ENCODE measurements around the gene EEF1B2.
"Not testable (repeated sequence)": the region's sequence is repeated elsewhere in the genome, so short reads cannot be mapped to it uniquely, and the experiment has no call there.

EEF1B2 gene

GRCh38 chr2:206159346-206160124 is at the start of gene EEF1B2, which contains the start of gene NDUFS1:
EEF1B2 (plus strand) TSS chr2:206159895; CDS start chr2:206159980, 85 bp downstream.
NDUFS1 (minus strand) TSS chr2:206159444; CDS start chr2:206153678, 5,766 bp downstream.
- DNase-seq (ENCODE audit: low read depth in 3 of 3), result peak; percentile 92 to 96 (median 92)

- DNase-seq (ENCODE audit: low read depth in 3 of 3), result no peak
These were observed 47.6 kb upstream of the EEF1B2 start for GRCh38 chr2:206112108-206112507.

GRCh38 chr2:206112846-206113547 is 46.7 kb upstream of the EEF1B2 start:
- no peak for DNase-seq (ENCODE audit: low read depth in 3 of 3)

GRCh38 chr2:206115026-206115578 is 44.6 kb upstream of the EEF1B2 start:
- no peak for DNase-seq (ENCODE audit: low read depth in 3 of 3)

- DNase-seq (ENCODE audit: low read depth in 3 of 3), result no peak
These were observed 43.4 kb upstream of the EEF1B2 start for GRCh38 chr2:206116278-206116677.

GRCh38 chr2:206122569-206122968 is 37.1 kb upstream of the EEF1B2 start:
- DNase-seq (ENCODE audit: low read depth in 3 of 3), result not testable (repeated sequence)

- no peak for DNase-seq (ENCODE audit: low read depth in 3 of 3)
These were observed 33.8 kb upstream of the EEF1B2 start for GRCh38 chr2:206125901-206126300.

- no peak for DNase-seq (ENCODE audit: low read depth in 3 of 3)
These were observed 32.0 kb upstream of the EEF1B2 start for GRCh38 chr2:206127656-206128055.

GRCh38 chr2:206143451-206143850 is 16.2 kb upstream of the EEF1B2 start:
- no peak for DNase-seq (ENCODE audit: low read depth in 3 of 3)

- no peak for DNase-seq (ENCODE audit: low read depth in 3 of 3)
These were observed 15.3 kb upstream of the EEF1B2 start for GRCh38 chr2:206144383-206144782.

GRCh38 chr2:206145665-206146064 is 14.0 kb upstream of the EEF1B2 start:
- DNase-seq (ENCODE audit: low read depth in 3 of 3), result no peak

- DNase-seq (ENCODE audit: low read depth in 3 of 3), result no peak
These were observed 10.4 kb upstream of the EEF1B2 start for GRCh38 chr2:206149330-206149729.

GRCh38 chr2:206150168-206150567 is 9.5 kb upstream of the EEF1B2 start:
- DNase-seq (ENCODE audit: low read depth in 3 of 3), result no peak

GRCh38 chr2:206150631-206151030 is 9.1 kb upstream of the EEF1B2 start:
- no peak for DNase-seq (ENCODE audit: low read depth in 3 of 3)

- DNase-seq (ENCODE audit: low read depth in 3 of 3), result no peak
These were observed 5.5 kb upstream of the EEF1B2 start for GRCh38 chr2:206154197-206154596.

- DNase-seq (ENCODE audit: low read depth in 3 of 3), result not testable (repeated sequence)
These were observed 2.7 kb upstream of the EEF1B2 start for GRCh38 chr2:206157014-206157413.

GRCh38 chr2:206158563-206159345 is 941 bp upstream of the EEF1B2 start:
- no peak for DNase-seq (ENCODE audit: low read depth in 3 of 3)

- DNase-seq (ENCODE audit: low read depth in 3 of 3), result peak in 1 of 3 donors; percentile 55
These were observed 571 bp downstream of the EEF1B2 start for GRCh38 chr2:206160125-206160806.

GRCh38 chr2:206160807-206161179 is 1.1 kb downstream of the EEF1B2 start:
- no peak for DNase-seq (ENCODE audit: low read depth in 3 of 3)

- DNase-seq (ENCODE audit: low read depth in 3 of 3), result not testable (repeated sequence)
These were observed 2.7 kb downstream of the EEF1B2 start for GRCh38 chr2:206162401-206162800.

- DNase-seq (ENCODE audit: low read depth in 3 of 3), result no peak
These were observed 3.7 kb downstream of the EEF1B2 start for GRCh38 chr2:206163251-206163880.

Measured in stimulated activated CD4-positive, alpha-beta T cell treated with anti-CD3 and anti-CD28 coated beads, TNF-alpha, amount 100 ng/mL, for 48 hours (primary cell).